HepG2 (cell line): Measurements from ENCODE around the gene HES7. TPM values are rescaled to one million over a fixed set of nuclear protein-coding genes. Genes with fewer than 3 reads are reported as not detected.

Experiments
- CEBPZ ChIP-seq: IDR thresholded peaks from 2 replicates; pipeline ENCODE4 v1.6.1; 2012; ENCODE audit warnings: low read length, improper control_type of control experiment
- EEA1 ChIP-seq: sonication (generic); formaldehyde crosslinking; IDR thresholded peaks from 2 replicates; pipeline ENCODE4 v1.5.1; 2020; ENCODE audit warnings: mild to moderate bottlenecking, missing genetic modification reagents, borderline replicate concordance
- JARID2 ChIP-seq: sonication (generic); formaldehyde crosslinking; IDR thresholded peaks from 2 replicates; pipeline ENCODE4 v1.8.1; 2023; ENCODE audit warnings: missing genetic modification reagents, inconsistent platforms; ENCODE audit not compliant: insufficient replicate concordance
- MEF2D ChIP-seq: sonication (generic); formaldehyde crosslinking; IDR thresholded peaks from 2 replicates; pipeline ENCODE4 v1.5.1; 2020; ENCODE audit warnings: mild to moderate bottlenecking, missing genetic modification reagents
- MTERF4 ChIP-seq: sonication (generic); formaldehyde crosslinking; IDR thresholded peaks from 2 replicates; pipeline ENCODE4 v1.8.0; 2023; ENCODE audit warnings: mild to moderate bottlenecking, missing genetic modification reagents
- NFIB ChIP-seq: sonication (generic); formaldehyde crosslinking; IDR thresholded peaks from 2 replicates; pipeline ENCODE4 v1.9.0; 2021; ENCODE audit warnings: missing genetic modification reagents, mild to moderate bottlenecking, borderline replicate concordance
- PHF8 ChIP-seq: sonication (generic); formaldehyde crosslinking; IDR thresholded peaks from 2 replicates; pipeline ENCODE4 v1.5.0; 2020; ENCODE audit warnings: missing genetic modification reagents
- REL ChIP-seq: sonication (generic); formaldehyde crosslinking; conservative IDR thresholded peaks from 2 replicates; pipeline ENCODE4 v1.8.0; 2022; ENCODE audit warnings: mild to moderate bottlenecking, missing genetic modification reagents, moderate library complexity
- TCF12 ChIP-seq, 2 experiments: fragments of 450-650 bp in 1 of 2; sonication (generic) in 1 of 2; formaldehyde crosslinking in 1 of 2; IDR thresholded peaks; 2 replicates each; pipeline versions ENCODE4 v1.6.1 to v1.8.0; 2017 to 2022; ENCODE audit warnings: antibody characterized with exemption in 1 of 2, mild to moderate bottlenecking in 1 of 2, missing genetic modification reagents in 1 of 2, moderate library complexity in 1 of 2
- ZFP41 ChIP-seq: sonication (generic); formaldehyde crosslinking; IDR thresholded peaks from 2 replicates; pipeline ENCODE4 v1.4.0; 2020; ENCODE audit warnings: mild to moderate bottlenecking, missing genetic modification reagents, borderline replicate concordance
- ZNF546 ChIP-seq: sonication (generic); formaldehyde crosslinking; conservative IDR thresholded peaks from 2 replicates; pipeline ENCODE4 v1.8.1; 2023; ENCODE audit warnings: mild to moderate bottlenecking, missing genetic modification reagents
- ZNF569 ChIP-seq: sonication (generic); formaldehyde crosslinking; IDR thresholded peaks from 2 replicates; pipeline ENCODE4 v1.5.0; 2020; ENCODE audit warnings: mild to moderate bottlenecking, missing genetic modification reagents, moderate library complexity, borderline replicate concordance
- ZNF782 ChIP-seq: sonication (generic); formaldehyde crosslinking; IDR thresholded peaks from 2 replicates; pipeline ENCODE4 v1.4.0; 2020; ENCODE audit warnings: missing genetic modification reagents, mild to moderate bottlenecking, borderline replicate concordance
- ZNF841 ChIP-seq: sonication (generic); formaldehyde crosslinking; IDR thresholded peaks from 2 replicates; pipeline ENCODE4 v1.8.1; 2023; ENCODE audit warnings: missing genetic modification reagents, borderline replicate concordance
- ZNF883 ChIP-seq: sonication (generic); formaldehyde crosslinking; IDR thresholded peaks from 2 replicates; pipeline ENCODE4 v1.5.1; 2020; ENCODE audit warnings: mild to moderate bottlenecking, missing genetic modification reagents; ENCODE audit errors: not compliant biosample characterization
- polyA plus RNA-seq, 8 experiments: library from polyadenylated mRNA; depleted of rRNA in 3 of 8; stranded (reverse) in 7 of 8; unstranded in 1 of 8; fragments of >200 nt; fragmentation: Illumina TruSeq in 4 of 8; extraction: Trizol in 4 of 8; gene quantifications; 2 replicates each; pipeline versions ENCODE4 v1.2.1 to v1.2.3, GENCODE V29; 2011 to 2016; ENCODE audit warnings: low read depth in 4 of 8, missing spikeins in 1 of 8, mixed read lengths in 1 of 8; ENCODE audit not compliant: insufficient read depth in 1 of 8
- total RNA-seq, 5 experiments: library from RNA; depleted of rRNA; stranded (reverse); fragments of >200 nt; fragmentation: Illumina TruSeq; extraction: Trizol; gene quantifications; 2 replicates each; pipeline ENCODE4 v1.2.3, GENCODE V29; 2016; ENCODE audit warnings: low read depth in 1 of 5
- TF ChIP-seq, protein P1 (sequence below), 2 experiments: sonication (generic) in 1 of 2; formaldehyde crosslinking in 1 of 2; IDR thresholded peaks; 2 replicates each; pipeline versions ENCODE4 v1.4.0 to v1.6.1; 2018 to 2020; ENCODE audit warnings: missing genetic modification reagents in 2 of 2, borderline replicate concordance in 1 of 2, low read depth in 1 of 2, mild to moderate bottlenecking in 1 of 2, missing biosample characterization in 1 of 2
- TF ChIP-seq, protein P2 (sequence below): IDR thresholded peaks from 2 replicates; pipeline ENCODE4 v1.4.0; 2020; ENCODE audit warnings: mild to moderate bottlenecking, missing genetic modification reagents

The HES7 gene
- total and polyA plus RNA-seq, 2 of the 13 experiments (the other 11 are each of a cell fraction or from before 2014, with no cell fraction given), result not detected

DNA sequence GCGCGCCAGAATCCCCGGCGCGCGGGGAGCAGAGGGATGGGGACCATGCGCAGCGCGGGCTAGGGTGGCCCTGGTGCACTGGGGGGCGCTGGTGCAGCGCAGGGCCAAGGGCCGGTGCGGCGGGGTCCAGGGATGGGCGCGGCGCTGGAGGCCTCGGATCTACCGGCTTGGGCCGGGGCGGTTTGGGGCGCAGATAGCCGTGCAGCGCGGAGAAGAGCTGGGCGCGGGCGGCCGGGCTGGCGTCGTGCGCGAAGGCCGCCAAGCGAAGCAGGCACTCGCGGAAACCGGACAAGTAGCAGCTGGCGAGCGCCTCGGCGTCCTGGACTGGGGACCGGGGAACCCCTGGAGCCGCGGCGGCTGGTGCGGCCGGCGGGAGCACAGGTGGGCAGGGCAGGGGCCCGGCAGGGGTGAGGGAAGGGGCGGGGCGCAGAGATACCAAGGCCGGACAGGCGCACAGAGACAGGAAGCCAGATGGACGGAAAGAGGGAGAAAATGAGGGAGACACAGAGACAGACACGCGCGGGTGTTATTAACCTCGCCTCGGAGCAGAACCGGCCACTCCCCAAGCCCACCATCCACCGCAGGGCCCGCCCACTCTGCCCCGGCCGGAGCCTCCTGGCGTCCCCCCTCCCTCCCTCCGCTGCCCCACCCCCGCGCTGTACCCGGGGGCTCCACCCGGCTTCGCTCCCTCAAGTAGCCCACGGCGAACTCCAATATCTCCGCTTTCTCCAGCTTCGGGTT lies 2.1 kb downstream of the HES7 start (continued):
- TF ChIP-seq, protein P1, sequence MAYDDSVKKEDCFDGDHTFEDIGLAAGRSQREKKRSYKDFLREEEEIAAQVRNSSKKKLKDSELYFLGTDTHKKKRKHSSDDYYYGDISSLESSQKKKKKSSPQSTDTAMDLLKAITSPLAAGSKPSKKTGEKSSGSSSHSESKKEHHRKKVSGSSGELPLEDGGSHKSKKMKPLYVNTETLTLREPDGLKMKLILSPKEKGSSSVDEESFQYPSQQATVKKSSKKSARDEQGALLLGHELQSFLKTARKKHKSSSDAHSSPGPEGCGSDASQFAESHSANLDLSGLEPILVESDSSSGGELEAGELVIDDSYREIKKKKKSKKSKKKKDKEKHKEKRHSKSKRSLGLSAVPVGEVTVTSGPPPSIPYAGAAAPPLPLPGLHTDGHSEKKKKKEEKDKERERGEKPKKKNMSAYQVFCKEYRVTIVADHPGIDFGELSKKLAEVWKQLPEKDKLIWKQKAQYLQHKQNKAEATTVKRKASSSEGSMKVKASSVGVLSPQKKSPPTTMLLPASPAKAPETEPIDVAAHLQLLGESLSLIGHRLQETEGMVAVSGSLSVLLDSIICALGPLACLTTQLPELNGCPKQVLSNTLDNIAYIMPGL (CRISPR knock-in tag; IDR thresholded peaks at IDR 0.05; ENCODE audit: borderline replicate concordance in 1 of 2, low read depth in 1 of 2), result peak; percentile 92 to 98
- TF ChIP-seq EEA1 (CRISPR knock-in tag), result peak; percentile 39; the same call in 1 of the 2 replicates
- TF ChIP-seq ZNF883 (CRISPR knock-in tag), result no peak
- TF ChIP-seq PHF8 (CRISPR knock-in tag), result no peak
- no peak for TF ChIP-seq ZNF841 (CRISPR knock-in tag)
- TF ChIP-seq MTERF4 (CRISPR knock-in tag), result 0 out of 2 replicates have a peak, but pooled peaks have one; percentile 30
- TF ChIP-seq JARID2 (CRISPR knock-in tag), result no peak
- TF ChIP-seq ZNF569 (CRISPR knock-in tag), result no peak
- TF ChIP-seq ZNF546 (CRISPR knock-in tag), result 0 out of 2 replicates have a peak, but pooled peaks have one; percentile 30
- TF ChIP-seq, protein P2, sequence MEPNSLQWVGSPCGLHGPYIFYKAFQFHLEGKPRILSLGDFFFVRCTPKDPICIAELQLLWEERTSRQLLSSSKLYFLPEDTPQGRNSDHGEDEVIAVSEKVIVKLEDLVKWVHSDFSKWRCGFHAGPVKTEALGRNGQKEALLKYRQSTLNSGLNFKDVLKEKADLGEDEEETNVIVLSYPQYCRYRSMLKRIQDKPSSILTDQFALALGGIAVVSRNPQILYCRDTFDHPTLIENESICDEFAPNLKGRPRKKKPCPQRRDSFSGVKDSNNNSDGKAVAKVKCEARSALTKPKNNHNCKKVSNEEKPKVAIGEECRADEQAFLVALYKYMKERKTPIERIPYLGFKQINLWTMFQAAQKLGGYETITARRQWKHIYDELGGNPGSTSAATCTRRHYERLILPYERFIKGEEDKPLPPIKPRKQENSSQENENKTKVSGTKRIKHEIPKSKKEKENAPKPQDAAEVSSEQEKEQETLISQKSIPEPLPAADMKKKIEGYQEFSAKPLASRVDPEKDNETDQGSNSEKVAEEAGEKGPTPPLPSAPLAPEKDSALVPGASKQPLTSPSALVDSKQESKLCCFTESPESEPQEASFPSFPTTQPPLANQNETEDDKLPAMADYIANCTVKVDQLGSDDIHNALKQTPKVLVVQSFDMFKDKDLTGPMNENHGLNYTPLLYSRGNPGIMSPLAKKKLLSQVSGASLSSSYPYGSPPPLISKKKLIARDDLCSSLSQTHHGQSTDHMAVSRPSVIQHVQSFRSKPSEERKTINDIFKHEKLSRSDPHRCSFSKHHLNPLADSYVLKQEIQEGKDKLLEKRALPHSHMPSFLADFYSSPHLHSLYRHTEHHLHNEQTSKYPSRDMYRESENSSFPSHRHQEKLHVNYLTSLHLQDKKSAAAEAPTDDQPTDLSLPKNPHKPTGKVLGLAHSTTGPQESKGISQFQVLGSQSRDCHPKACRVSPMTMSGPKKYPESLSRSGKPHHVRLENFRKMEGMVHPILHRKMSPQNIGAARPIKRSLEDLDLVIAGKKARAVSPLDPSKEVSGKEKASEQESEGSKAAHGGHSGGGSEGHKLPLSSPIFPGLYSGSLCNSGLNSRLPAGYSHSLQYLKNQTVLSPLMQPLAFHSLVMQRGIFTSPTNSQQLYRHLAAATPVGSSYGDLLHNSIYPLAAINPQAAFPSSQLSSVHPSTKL, result peak; percentile 17; the same call in 1 of the 2 replicates
- no peak for TF ChIP-seq CEBPZ
- TF ChIP-seq ZNF782 (CRISPR knock-in tag), result no peak
- no peak for TF ChIP-seq MEF2D
- TF ChIP-seq REL (CRISPR knock-in tag), result peak; percentile 40; the same call in 1 of the 2 replicates
- TF ChIP-seq TCF12 (IDR thresholded peaks at IDR 0.05), result no peak
- TF ChIP-seq TCF12 (CRISPR knock-in tag; IDR thresholded peaks at IDR 0.05), result 0 out of 2 replicates have a peak, but pooled peaks have one; percentile 67
- no peak for TF ChIP-seq NFIB (CRISPR knock-in tag)
- no peak for TF ChIP-seq ZFP41 (CRISPR knock-in tag)
